Stimulated activated CD4-positive, alpha-beta T cell treated with anti-CD3 and anti-CD28 coated beads, TNF-alpha, amount 100 ng/mL, for 48 hours (primary cell): ENCODE data around the gene C17orf58.
"Not testable (repeated sequence)": the region's sequence is repeated elsewhere in the genome, so short reads cannot be mapped to it uniquely, and the experiment has no call there.

Source experiments
- DNase-seq, 3 donors: peaks; one replicate each; pipeline ENCODE4 v3.0.0-alpha.2; 2020; ENCODE audit warnings: low read depth in 3 of 3

C17orf58 gene

DNA sequence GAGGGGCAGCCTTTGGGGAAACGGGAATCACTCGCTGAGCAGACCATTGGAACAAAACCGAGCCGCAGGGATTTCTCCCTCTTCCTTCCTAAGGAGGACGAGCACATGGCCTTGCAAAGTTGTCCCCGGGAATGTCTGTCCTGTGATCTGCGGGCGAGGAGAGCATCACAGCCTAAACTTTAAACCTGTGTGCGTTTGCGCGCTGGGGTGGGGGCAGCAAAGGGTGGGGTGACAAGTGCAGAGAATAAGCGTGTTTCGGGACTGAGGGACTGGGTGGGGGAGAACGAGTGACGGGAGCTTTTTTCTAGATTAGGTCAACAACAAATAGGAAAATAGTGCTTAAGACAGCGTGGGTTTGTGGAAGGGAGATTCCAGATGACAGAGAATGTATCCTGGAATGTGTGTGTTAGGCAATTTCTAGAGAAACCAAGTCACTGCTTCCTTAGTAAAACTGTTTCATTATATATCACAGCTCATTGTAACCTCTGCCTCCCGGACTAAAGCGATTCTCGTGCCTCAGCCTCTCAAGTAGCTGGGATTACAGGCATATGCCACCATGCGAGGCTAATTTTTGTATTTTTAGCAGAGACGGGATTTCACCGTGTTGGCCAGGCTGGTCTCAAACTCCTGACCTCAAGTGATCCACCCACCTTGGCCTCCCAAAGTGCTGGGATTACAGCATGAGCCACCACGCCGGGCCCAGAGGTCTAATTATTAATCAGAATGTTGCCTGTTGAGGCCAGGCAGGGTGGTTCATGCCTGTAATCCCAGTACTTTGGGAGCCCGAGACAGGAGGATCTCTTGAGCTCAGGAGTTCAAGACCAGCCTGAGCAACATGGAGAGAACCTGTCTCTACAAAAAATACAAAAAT lies at the start of gene C17orf58:
C17orf58 (minus strand) TSS at position 169 of the 871 bp plus-strand sequence. CDS start 271 bp downstream, outside the sequence.
- DNase-seq, result not testable (repeated sequence)

GRCh38 chr17:68036304-68037147 lies 40.3 kb upstream of the C17orf58 start:
- no peak for DNase-seq

DNA sequence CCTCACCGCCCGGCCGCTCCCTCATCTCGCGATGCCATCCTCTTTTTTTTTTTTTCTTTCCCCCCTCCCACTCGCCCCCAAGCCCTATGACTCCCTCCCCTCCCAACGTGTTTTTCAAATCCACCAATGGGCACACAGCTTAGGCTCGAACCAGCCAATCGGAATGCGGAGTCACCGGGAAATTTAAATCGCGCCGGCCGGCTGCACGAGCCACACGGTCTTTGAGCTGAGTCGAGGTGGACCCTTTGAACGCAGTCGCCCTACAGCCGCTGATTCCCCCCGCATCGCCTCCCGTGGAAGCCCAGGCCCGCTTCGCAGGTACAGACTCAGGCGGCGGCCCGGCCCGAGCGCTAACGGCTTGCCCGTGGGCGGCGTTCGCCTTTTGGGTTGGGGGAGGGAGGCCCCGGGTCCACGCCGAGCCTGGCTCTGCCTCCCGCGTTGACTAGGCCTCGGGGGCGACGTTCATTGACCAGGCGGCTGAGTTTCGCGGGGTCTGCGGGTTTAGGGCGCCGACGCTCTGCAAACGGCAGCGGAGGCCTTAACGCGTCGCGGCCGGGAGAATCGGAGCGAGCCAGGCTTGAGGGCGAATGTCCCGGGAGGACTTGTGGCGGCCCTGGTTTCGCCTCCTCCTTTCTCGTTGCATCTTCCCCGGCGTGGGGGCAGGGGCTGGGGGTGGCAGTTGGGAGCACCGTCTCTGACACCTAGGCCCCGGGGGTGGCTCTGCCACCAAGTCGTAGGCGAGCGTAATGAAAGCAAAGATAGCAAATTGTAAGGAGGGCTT lies 39.4 kb upstream of the C17orf58 start, which contains the start of gene KPNA2:
KPNA2 (plus strand) TSS at position 213 of the 781 bp plus-strand sequence. CDS start 1,398 bp downstream, outside the sequence.
- DNase-seq, result peak; percentile 79 to 86 (median 81)

DNA sequence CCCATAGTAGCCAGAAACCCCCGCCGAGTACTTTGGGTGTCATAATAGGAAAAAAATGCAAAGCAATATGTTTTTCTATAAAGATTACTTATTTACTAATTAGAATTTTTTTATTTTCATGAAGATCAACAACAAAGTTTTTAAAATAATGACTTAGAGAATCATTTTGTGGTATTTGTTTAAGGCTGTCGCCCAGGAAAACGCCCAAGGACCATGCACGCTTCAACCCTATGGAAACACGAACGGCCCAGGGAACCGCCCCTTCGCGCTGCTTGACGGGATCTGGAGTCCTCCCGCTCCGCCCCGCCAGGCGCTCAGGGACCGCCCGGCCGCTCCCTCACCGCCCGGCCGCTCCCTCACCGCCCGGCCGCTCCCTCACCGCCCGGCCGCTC lies 38.9 kb upstream of the C17orf58 start:
- peak; percentile 73 to 84 (median 83) for DNase-seq

- no peak for DNase-seq
Measured at GRCh38 chr17:68034452-68034776, 38.1 kb upstream of the C17orf58 start.

DNA sequence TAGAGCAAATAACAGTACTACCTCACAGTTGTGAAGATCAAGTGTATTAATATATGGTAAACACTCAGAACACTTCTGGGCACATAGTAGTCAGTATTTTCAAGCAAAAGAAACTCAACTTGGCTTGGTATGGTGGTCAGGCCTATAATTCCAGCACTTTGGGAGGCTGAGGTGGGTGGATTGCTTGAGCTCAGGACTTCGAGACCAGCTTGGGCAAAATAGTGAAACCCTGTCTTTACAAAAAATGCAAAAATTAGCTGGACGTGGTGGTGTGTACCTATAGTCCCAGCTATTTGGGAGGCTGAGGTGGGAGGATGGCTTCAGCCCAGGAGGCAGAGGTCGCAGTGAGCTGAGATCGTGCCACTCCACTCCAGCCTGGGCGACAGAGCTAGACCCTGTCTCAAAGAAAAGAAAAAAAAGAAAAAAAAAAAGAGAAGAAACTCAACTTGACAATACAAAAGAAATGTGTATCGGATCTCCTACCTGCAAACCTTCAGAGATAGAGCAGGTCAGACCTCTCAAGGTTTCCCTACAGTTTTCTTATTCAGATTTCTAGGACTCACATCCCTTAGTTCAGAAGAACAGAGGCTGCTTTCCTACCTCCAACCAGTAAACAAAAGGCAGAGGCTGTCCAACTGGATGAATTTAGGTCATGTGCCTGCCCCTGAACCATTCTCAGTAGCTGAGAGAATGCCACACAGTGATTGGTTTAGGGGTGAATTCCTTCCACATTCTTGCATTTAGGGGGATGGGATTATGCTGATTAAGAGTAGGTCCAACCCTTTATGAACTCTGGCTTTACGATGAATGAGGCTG lies 37.6 kb upstream of the C17orf58 start:
- no peak for DNase-seq

- DNase-seq, result no peak
Measured at GRCh38 chr17:68029512-68030215, 33.4 kb upstream of the C17orf58 start.

GRCh38 chr17:68022547-68022946 lies 26.3 kb upstream of the C17orf58 start:
- DNase-seq, result not testable (repeated sequence)

DNA sequence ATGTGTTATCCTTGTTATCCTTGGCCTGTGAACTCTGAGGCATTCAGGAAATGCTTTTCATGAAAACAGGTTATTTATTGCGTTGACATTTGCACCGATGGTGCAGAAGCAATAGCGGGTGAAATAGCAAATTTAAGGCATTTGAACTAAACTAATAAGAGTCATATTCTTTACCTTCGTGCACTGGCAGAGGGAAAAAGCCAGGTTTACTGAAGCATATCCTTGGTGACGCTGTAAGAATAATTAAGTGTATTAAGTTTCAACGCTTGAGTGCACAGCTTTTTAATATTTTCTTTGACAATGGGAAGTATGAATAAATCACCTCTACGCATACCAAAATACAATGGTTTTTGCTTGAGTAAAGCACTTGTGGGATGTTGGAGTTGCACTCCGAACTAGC lies 25.7 kb upstream of the C17orf58 start:
- no peak for DNase-seq

- not testable (repeated sequence) for DNase-seq
Measured at GRCh38 chr17:68020791-68021190, 24.5 kb upstream of the C17orf58 start.

- DNase-seq, result peak in 1 of 3 donors; percentile 27
Measured at GRCh38 chr17:68020409-68020756, 24.1 kb upstream of the C17orf58 start.

- DNase-seq, result peak; percentile 92 to 99 (median 98)
Measured at GRCh38 chr17:68019675-68020408, 23.6 kb upstream of the C17orf58 start.

- no peak for DNase-seq
Measured at GRCh38 chr17:68019336-68019674, 23.0 kb upstream of the C17orf58 start.

DNA sequence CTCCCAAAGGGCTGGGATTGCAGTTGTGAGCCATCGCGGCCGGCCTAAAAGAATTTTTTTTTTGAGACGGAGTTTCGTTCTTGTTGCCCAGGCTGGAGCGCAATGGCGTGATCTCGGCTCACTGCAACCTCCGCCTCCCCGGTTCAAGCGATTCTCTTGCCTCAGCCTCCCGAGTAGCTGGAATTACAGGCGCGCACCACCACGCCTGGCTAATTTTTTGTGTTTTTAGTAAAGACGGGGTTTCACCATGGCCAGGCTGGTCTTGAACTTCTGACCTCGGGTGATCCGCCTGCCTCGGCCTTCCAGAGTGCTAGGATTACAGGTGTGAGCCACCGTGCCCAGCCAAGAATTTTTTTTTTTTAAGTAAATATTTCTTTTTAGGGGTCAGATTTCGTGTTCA lies 22.2 kb upstream of the C17orf58 start:
- not testable (repeated sequence) for DNase-seq

DNA sequence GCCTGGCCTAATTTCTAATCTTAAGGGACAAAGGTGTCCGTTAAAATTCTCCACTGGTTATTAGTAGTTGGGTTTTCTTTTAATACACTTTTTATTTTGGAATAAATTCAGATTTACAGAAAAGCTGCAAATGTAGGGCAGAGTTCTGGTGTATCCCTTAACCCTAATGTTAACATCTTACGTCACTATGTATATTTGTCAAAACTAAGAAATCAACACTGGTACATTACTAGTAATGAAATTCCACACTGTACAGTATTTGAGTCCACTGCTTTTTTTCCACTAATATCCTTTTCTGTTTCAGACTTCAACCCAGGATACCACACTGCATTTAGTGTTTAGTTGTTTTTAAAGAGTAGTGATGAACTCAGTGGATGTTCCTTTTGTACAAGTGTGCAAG lies 20.6 kb upstream of the C17orf58 start:
- DNase-seq, result no peak

DNA sequence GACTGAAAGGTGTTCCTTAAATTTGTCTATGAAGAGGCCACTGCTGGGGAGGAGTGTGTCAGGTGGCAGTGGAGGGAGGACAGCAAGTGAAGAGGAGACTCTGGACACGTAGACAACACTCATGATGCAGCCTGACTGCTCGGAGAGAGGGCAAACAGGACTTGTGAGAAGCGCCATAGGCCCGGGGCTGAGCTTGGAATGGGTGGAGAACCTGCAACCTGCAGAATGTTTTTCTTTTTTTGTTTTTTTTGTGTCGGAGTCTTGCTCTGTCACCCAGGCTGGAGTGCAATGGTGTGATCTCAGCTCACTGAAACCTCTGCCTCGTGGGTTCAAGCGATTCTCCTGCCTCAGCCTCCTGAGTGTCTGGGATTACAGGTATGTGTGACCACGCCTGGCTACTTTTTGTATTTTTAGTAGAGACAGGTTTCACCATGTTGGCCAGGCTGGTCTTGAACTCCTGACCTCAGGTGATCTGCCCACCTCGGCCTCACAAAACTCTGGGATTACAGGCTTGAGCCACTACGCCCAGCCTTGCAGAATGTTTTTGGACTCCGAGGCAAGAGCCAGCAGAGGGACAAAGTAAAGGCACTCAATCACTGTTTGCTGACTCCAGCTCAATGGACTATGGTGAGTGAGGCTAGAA lies 18.9 kb upstream of the C17orf58 start:
- DNase-seq, result no peak

DNA sequence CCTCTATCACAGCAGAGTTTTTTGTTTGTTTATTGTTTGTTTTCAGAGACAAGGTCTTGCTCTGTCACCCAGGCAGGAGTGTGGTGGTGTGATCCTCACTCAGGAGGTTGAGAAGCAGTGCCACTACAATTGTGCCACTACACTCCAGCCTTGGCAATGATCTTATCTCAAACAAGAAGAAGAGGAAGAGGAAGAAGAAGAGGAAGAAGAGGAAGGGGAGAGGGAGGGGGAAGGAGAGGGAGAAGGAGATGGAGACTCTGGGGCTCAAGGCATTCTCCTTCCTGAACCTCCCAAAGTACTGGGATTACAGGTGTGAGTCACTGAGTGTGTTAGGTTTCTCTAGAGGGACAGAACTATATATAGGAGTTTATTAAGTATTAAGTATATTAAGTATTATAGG lies 17.1 kb upstream of the C17orf58 start:
- no peak for DNase-seq

- peak; percentile 32 to 72 (median 64) for DNase-seq
Measured at GRCh38 chr17:68011199-68011665, 15.0 kb upstream of the C17orf58 start.

DNA sequence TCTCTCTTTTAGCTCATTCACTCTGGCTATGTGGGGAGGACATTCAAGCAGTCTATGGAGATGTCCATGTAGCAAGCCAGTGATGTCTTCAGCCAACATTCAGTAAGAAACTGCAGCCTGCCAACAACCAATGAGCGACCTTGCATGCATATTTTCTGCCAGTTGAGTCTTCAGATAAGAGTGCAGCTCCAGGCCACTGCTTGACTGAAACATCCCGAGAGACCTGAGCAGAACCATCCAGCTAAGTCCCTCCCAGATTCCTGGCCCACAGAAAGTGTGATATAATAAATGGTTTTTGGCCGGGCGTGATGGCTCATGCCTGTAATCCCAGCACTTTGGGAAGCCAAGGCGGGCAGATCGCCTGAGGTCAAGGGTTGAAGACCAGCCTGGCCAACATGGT lies 10.5 kb upstream of the C17orf58 start:
- no peak for DNase-seq
